ENCODE measurements around the gene SLC13A5.

The SLC13A5 gene

GRCh38 chr17:6642592-6642991 is 70.6 kb downstream of the SLC13A5 start:
- H3K4me1 ChIP-seq (ENCODE audit: control insufficient read depth in 2 of 2, insufficient read depth in 2 of 2, low read length in 2 of 2) = peaks cover 13 to 23% of the 10 kb centered on the region in 2 donors
- H3K36me3 ChIP-seq (ENCODE audit: control insufficient read depth in 2 of 2, insufficient read depth in 2 of 2, low read length in 2 of 2) = peaks cover 13 to 32% of the 10 kb centered on the region in 2 donors
- H3K27ac ChIP-seq (ENCODE audit: low read depth in 2 of 2, low read length in 2 of 2) = no peak overlapping the region

DNA sequence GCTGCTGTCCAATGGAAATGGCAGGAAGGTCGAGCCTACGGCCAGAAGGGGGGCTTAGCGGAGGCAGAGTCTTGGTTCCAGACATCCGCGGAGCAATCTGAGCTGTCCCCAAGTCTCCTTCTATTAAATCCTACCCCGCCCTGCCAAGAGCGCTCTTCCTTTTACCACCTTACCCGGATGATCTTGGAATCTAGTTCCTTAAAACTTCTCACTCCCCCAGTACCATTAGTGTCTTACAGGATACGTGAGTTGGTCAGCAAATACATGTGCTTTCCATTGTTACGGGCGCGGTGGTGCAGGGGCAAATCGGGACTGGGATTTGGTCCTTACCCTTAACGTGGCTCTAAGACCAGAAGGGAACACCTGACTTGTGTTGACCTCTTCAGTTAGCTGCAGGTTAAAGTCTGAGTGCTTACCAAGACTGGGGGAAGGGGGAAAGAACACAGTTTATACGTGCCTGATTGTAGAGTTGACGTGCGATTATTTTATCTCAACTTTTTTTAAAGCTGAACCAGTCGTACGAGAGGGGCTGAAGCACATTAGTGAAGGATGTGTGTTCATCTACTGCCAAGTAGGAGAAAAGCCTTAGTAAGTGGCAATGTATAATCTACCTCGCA is 71.8 kb downstream of the SLC13A5 start:
- Histone ChIP-seq H3K4me1 (ENCODE audit: control insufficient read depth in 2 of 2, insufficient read depth in 2 of 2, low read length in 2 of 2) (peaks cover 13 to 25% of the 10 kb centered on the region in 2 donors), H3K4me3 (ENCODE audit: low read length in 2 of 2) (peak overlapping the region; percentile 91 to 94), H3K9ac (ENCODE audit: low read depth in 1 of 2, low read length in 2 of 2) (peak overlapping the region; percentile 85 to 97), H3K9me3 (ENCODE audit: control insufficient read depth in 2 of 2, low read length in 2 of 2) (no peaks in the 10 kb centered on the region), H3K27me3 (ENCODE audit: control insufficient read depth in 2 of 2, insufficient read depth in 2 of 2, low read length in 2 of 2) (no peaks in the 10 kb centered on the region), H3K36me3 (ENCODE audit: control insufficient read depth in 2 of 2, insufficient read depth in 2 of 2, low read length in 2 of 2) (peaks cover 6 to 30% of the 10 kb centered on the region in 2 donors), H3K27ac (ENCODE audit: low read depth in 2 of 2, low read length in 2 of 2) (peak overlapping the region; percentile 85 to 94)

More at GRCh38 chr17:6642592-6642991, 70.6 kb downstream of the SLC13A5 start:
- Histone ChIP-seq H3K4me3 (ENCODE audit: low read length in 2 of 2) (peak overlapping the region in 1 of 2 donors; percentile 10), H3K27me3 (ENCODE audit: control insufficient read depth in 2 of 2, insufficient read depth in 2 of 2, low read length in 2 of 2) (no peaks in the 10 kb centered on the region), H3K9me3 (ENCODE audit: control insufficient read depth in 2 of 2, low read length in 2 of 2) (no peaks in the 10 kb centered on the region), H3K9ac (ENCODE audit: low read depth in 1 of 2, low read length in 2 of 2) (no peak overlapping the region)

GRCh38 chr17:6640536-6641246 is 72.5 kb downstream of the SLC13A5 start, which contains the start of the genes KIAA0753 and TXNDC17:
Gene KIAA0753, minus strand, starts transcription at chr17:6640711. Its CDS starts 5,608 bp downstream, at chr17:6635103.
Gene TXNDC17, plus strand, starts transcription at chr17:6641060. Its CDS starts 23 bp downstream, at chr17:6641083.
- no peaks in the 10 kb centered on the region for H3K27me3 ChIP-seq (ENCODE audit: control insufficient read depth in 2 of 2, insufficient read depth in 2 of 2, low read length in 2 of 2)
- peak within 1 kb of the TSS; percentile 91 to 94 for H3K4me3 ChIP-seq (ENCODE audit: low read length in 2 of 2)
- H3K9me3 ChIP-seq (ENCODE audit: control insufficient read depth in 2 of 2, low read length in 2 of 2) = no peaks in the 10 kb centered on the region
- H3K36me3 ChIP-seq (ENCODE audit: control insufficient read depth in 2 of 2, insufficient read depth in 2 of 2, low read length in 2 of 2) = peaks cover 6 to 27% of the 10 kb centered on the region in 2 donors
- H3K27ac ChIP-seq (ENCODE audit: low read depth in 2 of 2, low read length in 2 of 2) = peak within 1 kb of the TSS; percentile 85 to 94
- peaks cover 14 to 28% of the 10 kb centered on the region in 2 donors for H3K4me1 ChIP-seq (ENCODE audit: control insufficient read depth in 2 of 2, insufficient read depth in 2 of 2, low read length in 2 of 2)
- peak within 1 kb of the TSS; percentile 85 to 97 for H3K9ac ChIP-seq (ENCODE audit: low read depth in 1 of 2, low read length in 2 of 2)

DNA sequence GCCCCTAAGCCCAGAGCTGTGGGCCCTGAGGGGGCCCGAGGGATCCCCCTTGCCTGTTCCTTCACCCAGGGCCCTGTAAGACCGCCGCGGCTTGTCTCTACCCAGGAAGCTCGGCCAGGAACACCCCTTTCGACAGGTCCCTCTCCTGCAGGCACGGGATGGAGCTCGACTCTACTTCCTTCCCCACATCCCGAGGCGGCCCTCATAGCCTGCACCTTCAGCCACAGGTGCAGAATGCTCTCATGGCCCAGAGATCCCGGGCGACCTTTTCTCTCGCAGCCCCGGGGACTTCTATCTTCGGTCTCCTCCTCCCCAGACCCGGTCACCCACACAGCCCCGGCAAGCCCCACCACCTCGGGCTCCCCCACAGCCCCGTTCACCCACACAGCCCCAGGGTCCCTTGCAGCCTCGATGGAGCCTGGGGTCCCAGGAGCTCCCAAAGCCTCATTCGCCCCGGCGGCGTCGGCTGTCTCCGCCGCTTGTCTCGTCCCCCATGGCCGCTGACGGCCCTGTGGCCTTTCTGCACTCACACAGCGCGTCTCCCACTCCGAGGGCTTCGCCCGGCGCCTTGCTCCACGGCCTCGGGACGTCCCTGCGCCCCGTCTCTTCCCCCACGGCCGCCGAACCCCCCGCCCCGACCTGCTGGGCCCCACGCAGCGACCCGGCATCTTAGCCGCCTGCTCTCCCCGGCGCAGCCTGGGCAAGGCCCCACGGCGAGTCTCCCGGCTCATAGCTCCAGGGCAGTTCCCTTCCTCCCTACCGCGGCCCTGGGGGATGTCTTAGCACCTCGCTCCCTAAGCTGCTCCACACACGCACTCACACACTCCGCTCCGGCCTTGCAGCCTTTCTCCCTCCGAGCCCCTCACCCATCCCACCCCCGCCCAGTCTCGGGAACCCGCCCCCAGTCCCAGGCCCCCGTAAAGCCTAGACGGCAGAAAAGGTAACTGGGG is 73.3 kb downstream of the SLC13A5 start:
- Histone ChIP-seq H3K27ac (ENCODE audit: low read depth in 2 of 2, low read length in 2 of 2) (peak overlapping the region; percentile 85 to 94), H3K27me3 (ENCODE audit: control insufficient read depth in 2 of 2, insufficient read depth in 2 of 2, low read length in 2 of 2) (no peaks in the 10 kb centered on the region), H3K9ac (ENCODE audit: low read depth in 1 of 2, low read length in 2 of 2) (peak overlapping the region; percentile 85 to 97), H3K36me3 (ENCODE audit: control insufficient read depth in 2 of 2, insufficient read depth in 2 of 2, low read length in 2 of 2) (peaks cover 2 to 22% of the 10 kb centered on the region in 2 donors), H3K4me3 (ENCODE audit: low read length in 2 of 2) (peak overlapping the region; percentile 91 to 94), H3K4me1 (ENCODE audit: control insufficient read depth in 2 of 2, insufficient read depth in 2 of 2, low read length in 2 of 2) (peaks cover 18 to 31% of the 10 kb centered on the region in 2 donors), H3K9me3 (ENCODE audit: control insufficient read depth in 2 of 2, low read length in 2 of 2) (no peaks in the 10 kb centered on the region)

- H3K4me1 ChIP-seq (ENCODE audit: control insufficient read depth in 2 of 2, insufficient read depth in 2 of 2, low read length in 2 of 2) = peaks cover 18 to 31% of the 10 kb centered on the region in 2 donors
- H3K9me3 ChIP-seq (ENCODE audit: control insufficient read depth in 2 of 2, low read length in 2 of 2) = no peaks in the 10 kb centered on the region
- no peak overlapping the region for H3K27ac ChIP-seq (ENCODE audit: low read depth in 2 of 2, low read length in 2 of 2)
- H3K4me3 ChIP-seq (ENCODE audit: low read length in 2 of 2) = peak overlapping the region; percentile 91 to 94
- H3K9ac ChIP-seq (ENCODE audit: low read depth in 1 of 2, low read length in 2 of 2) = peak overlapping the region; percentile 66 to 85
- no peaks in the 10 kb centered on the region for H3K27me3 ChIP-seq (ENCODE audit: control insufficient read depth in 2 of 2, insufficient read depth in 2 of 2, low read length in 2 of 2)
- H3K36me3 ChIP-seq (ENCODE audit: control insufficient read depth in 2 of 2, insufficient read depth in 2 of 2, low read length in 2 of 2) = peaks cover 2 to 14% of the 10 kb centered on the region in 2 donors
These were observed 74.1 kb downstream of the SLC13A5 start for GRCh38 chr17:6639014-6639585.

GRCh38 chr17:6638046-6638908 is 74.9 kb downstream of the SLC13A5 start:
- H3K4me1 ChIP-seq (ENCODE audit: control insufficient read depth in 2 of 2, insufficient read depth in 2 of 2, low read length in 2 of 2) = peaks cover 18 to 31% of the 10 kb centered on the region in 2 donors
- peaks cover 2 to 14% of the 10 kb centered on the region in 2 donors for H3K36me3 ChIP-seq (ENCODE audit: control insufficient read depth in 2 of 2, insufficient read depth in 2 of 2, low read length in 2 of 2)
- H3K9ac ChIP-seq (ENCODE audit: low read depth in 1 of 2, low read length in 2 of 2) = no peak overlapping the region
- peak overlapping the region in 1 of 2 donors; percentile 94 for H3K4me3 ChIP-seq (ENCODE audit: low read length in 2 of 2)
- no peaks in the 10 kb centered on the region for H3K9me3 ChIP-seq (ENCODE audit: control insufficient read depth in 2 of 2, low read length in 2 of 2)
- no peak overlapping the region for H3K27ac ChIP-seq (ENCODE audit: low read depth in 2 of 2, low read length in 2 of 2)
- no peaks in the 10 kb centered on the region for H3K27me3 ChIP-seq (ENCODE audit: control insufficient read depth in 2 of 2, insufficient read depth in 2 of 2, low read length in 2 of 2)

GRCh38 chr17:6637458-6637840 is 75.7 kb downstream of the SLC13A5 start:
- H3K9me3 ChIP-seq (ENCODE audit: control insufficient read depth in 2 of 2, low read length in 2 of 2) = no peaks in the 10 kb centered on the region
- no peaks in the 10 kb centered on the region for H3K27me3 ChIP-seq (ENCODE audit: control insufficient read depth in 2 of 2, insufficient read depth in 2 of 2, low read length in 2 of 2)
- H3K27ac ChIP-seq (ENCODE audit: low read depth in 2 of 2, low read length in 2 of 2) = no peak overlapping the region
- peaks cover 3 to 17% of the 10 kb centered on the region in 2 donors for H3K36me3 ChIP-seq (ENCODE audit: control insufficient read depth in 2 of 2, insufficient read depth in 2 of 2, low read length in 2 of 2)
- no peak overlapping the region for H3K9ac ChIP-seq (ENCODE audit: low read depth in 1 of 2, low read length in 2 of 2)
- H3K4me1 ChIP-seq (ENCODE audit: control insufficient read depth in 2 of 2, insufficient read depth in 2 of 2, low read length in 2 of 2) = peaks cover 18 to 30% of the 10 kb centered on the region in 2 donors
- no peak overlapping the region for H3K4me3 ChIP-seq (ENCODE audit: low read length in 2 of 2)

- Histone ChIP-seq H3K27ac (ENCODE audit: low read depth in 2 of 2, low read length in 2 of 2) (no peak overlapping the region), H3K9ac (ENCODE audit: low read depth in 1 of 2, low read length in 2 of 2) (no peak overlapping the region), H3K4me3 (ENCODE audit: low read length in 2 of 2) (no peak overlapping the region), H3K9me3 (ENCODE audit: control insufficient read depth in 2 of 2, low read length in 2 of 2) (no peaks in the 10 kb centered on the region), H3K4me1 (ENCODE audit: control insufficient read depth in 2 of 2, insufficient read depth in 2 of 2, low read length in 2 of 2) (peaks cover 17 to 24% of the 10 kb centered on the region in 2 donors), H3K27me3 (ENCODE audit: control insufficient read depth in 2 of 2, insufficient read depth in 2 of 2, low read length in 2 of 2) (no peaks in the 10 kb centered on the region), H3K36me3 (ENCODE audit: control insufficient read depth in 2 of 2, insufficient read depth in 2 of 2, low read length in 2 of 2) (peaks cover 9 to 20% of the 10 kb centered on the region in 2 donors)
These were observed 76.3 kb downstream of the SLC13A5 start for GRCh38 chr17:6636616-6637457.

All from mucosa of rectum (tissue), 2 donors.